Cortex of kidney (tissue), 1 donor: ENCODE measurements around the gene SLC23A2.
"Not testable (repeated sequence)": the region's sequence is repeated elsewhere in the genome, so short reads cannot be mapped to it uniquely, and the experiment has no call there.

ENCODE experiments used
- DNase-seq: peaks from one replicate; lab custom pipeline; 2025; lab: John Stamatoyannopoulos, UW

Gene SLC23A2

DNA sequence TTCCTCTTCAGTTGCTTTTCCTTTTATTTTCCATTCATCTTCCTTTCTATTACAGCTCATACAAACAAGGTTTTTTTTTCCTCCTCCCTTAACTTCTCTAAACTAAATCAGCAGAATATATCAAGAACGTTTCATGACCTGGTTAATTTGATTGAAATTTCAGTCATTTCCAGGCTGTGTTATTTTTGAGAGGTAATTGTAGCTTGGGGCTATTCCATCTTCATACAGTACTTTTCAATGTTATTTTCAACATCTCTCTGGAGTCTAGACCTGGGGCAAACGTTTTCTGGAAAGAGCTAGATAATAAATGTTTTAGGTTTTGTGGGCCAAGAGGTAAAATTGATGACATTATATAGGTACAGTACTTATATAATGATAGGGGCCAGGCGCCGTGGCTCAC is 4.0 kb upstream of the SLC23A2 start:
- DNase-seq: no peak

DNA sequence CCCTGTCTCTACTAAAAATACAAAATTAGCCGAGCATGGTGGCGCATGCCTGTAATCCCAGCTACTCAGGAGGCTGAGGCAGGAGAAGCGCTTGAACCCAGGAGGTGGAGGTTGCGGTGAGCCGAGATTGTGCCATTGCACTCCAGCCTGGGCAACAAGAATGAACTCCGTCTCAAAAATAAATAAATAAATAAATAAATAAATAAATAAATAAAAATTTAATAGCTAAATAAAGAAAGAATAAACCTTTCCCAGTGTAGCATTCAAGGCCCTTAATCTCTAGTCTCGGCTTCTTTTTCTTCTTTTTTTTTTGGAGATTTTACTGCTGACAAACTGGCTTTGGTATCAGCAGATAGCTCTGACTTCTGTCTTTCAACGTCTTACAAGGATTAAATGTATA is 3.5 kb upstream of the SLC23A2 start:
- not testable (repeated sequence) for DNase-seq

DNA sequence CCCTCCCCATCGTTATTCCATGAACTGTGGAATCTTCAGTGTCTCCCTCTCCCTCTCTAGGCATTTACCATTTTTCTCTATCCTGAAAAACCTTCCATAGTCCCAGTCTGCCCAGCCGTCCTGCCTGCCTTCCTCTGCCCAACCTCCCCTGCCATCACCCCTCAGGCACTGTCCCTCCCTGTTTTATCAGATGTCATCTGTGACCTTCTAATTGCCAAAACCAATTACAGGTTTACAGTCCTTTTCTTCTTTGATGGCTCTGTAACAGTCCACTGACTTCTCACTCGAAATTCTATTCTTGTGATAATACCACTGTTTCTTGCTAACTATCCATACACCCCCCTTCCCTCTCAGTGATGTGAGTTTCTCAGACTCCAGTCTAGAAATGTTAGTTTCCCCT is 2.3 kb upstream of the SLC23A2 start:
- DNase-seq: no peak

DNA sequence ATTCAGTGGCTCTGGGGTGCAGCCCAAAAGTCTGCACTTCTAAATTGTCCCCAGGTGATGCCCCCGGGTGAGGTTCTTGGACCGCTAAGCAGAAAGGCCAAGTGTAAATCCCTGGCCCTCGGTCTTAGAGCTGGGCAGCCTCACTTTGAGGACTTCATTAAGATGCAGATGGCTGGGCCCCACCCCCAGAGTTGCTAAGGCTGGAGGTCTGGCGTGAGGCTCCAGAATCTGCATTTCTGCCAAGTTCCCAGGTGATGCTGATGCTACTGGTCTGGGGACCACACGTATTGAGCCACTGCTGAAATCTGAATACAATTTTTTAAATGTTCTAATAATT is 735 bp upstream of the SLC23A2 start:
- no peak for DNase-seq

DNA sequence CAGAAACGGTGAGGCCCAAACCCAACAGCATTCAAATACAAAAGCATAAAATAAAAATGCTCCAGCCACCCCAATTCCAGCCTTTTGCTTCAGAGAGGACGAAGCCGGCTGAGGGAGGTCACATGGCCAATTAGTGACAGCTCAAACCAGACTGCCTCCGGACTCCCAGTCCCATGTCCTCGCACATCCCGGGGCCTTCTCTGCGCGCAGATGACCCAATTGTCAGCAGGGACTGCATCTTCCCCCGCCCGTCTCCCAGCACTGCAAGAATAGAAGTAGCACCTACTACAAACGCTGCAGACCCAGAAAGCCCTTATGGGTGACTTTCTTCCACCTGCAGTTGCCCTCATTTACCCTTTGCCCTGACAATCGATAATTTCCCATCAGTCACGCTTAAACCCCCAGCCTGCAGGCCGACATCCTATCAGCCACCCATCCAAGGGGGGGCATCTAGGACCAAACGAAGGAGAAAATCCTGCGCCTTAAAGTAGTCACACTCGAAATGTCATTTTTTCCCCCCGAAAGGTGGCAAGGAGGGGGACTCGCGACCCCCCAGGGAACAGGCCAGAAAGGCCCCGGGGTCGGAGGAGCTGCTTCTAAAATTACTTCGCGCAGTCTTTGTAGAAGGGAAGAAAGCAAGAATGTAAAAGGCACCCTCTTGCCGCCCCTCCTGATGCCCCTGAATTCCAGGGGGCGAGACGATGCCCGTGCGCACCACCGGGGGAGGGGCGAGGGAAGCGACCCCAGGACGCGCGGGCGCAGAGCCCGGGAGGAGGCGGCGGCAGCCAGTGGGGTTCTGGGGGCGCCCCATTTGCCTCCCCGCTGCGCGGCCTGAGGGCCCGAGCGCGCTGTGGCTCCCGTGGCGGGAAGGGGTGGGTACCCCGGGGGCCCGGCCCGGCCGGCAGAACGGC is 792 bp downstream of the SLC23A2 start:
- no peak for DNase-seq

DNA sequence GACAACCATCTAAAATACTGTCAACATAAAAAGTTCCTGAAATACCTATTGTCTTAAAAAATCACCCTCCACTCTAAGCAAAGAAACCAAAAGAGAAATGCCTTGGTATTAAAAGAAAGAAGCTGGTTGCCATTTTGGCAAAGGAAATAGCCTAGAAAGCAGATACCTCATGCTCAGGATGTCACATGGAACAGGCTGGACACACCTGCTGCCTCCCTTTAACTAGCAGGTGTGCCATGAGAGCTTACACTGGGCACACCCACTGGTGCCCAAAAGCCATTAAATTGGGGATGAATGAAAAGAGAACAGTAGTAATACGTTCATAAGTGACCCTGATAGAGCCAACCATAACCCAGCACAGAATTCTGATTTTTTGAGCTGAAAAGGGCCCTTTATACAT is 1.5 kb downstream of the SLC23A2 start:
- no peak for DNase-seq

DNA sequence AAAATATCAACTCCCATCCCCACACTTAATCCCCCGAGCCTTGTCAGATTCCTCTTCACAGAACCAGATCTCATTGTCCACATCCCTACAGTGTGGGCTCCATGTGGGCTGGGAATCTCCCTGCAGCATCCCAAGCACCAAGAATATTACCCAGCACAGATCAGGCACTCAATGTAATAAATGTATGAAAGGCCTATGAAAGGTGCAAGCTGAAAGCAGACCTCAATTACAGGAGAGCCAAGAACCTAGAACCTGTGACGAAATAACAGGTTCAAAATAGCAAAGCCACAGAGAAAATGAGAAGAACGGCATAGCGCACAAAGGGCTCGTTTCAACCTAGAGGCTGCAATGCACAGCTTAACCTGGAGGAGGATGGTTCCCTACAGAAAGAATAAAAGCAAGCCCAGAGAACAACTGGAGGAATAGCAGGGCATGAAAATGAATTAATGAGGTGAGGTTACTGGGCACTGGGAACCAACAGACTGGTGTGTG is 3.1 kb downstream of the SLC23A2 start:
- no peak for DNase-seq

DNA sequence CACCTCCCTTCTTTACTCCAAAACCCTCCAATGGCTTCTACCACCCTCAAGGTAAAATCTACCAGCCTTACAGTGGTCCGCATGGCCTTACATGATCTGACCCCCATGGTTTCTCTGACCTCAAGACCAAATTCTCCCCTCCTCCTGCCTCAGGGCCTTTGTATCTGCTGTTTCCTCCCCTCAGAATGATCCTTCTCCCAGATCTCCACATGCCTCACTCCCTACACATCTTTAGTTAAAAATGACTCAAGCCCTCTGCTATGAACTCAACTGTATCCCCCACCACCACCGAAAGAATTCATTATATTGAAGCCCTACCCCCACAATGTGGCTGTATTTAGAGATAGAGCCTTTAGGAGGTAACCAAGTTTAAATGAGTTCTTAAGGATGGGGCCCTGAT is 4.1 kb downstream of the SLC23A2 start:
- DNase-seq: no peak

DNA sequence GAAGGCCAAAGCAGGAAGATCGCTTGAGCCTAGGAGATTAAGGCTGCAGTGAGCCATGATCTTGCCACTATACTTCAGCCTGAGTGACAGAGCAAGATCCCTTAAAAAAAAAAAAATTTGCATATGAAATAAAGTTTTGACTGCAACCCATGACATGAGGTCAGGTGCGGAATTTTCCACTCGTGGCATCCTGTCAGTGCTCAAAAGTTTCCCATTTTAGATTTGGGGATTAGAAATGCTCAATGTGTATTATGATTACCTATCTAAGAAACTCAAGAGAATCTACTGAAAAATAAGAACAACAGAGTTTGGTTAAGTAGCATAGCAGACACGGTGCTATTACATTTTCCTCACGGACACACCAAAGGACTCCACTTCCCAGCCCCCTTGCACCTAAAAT is 11.7 kb downstream of the SLC23A2 start:
- no peak for DNase-seq

DNA sequence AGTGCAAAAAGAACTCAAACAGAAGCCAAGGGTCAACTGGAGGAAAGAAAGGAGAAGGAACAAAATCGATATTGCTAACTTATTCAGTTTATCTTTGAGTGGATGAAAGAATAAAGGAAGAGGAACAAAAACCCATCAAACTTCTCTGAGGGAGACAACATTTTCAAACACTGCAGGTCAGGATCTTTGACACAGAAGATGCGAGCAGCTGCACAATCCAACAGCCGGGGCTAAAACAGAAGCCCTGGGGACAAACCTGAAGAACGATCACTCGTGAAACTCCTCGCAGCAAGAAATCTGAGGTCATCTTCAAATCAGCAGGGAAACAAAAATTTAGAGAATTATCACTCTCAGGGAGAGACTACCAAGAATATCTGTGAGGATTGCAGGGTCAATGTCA is 14.2 kb downstream of the SLC23A2 start:
- DNase-seq: no peak

DNA sequence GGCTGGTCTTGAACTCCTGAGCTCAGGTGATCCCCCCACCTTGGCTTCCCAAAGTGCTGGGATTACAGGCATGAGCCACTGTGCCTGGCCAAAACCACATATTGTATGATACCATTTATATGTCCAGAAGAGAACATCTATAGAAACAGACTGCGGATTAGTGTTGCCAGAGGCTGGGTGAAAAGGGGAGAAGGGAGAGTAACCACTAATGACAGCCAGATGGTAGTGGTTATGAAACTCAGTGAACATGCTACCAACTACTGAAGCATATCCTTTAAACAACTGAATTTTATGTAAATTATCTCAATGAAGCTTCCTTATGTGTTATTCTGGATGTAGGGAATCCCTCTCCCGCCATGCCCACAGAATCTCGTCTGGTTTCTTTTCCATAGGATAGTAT is 15.7 kb downstream of the SLC23A2 start:
- no peak for DNase-seq

DNA sequence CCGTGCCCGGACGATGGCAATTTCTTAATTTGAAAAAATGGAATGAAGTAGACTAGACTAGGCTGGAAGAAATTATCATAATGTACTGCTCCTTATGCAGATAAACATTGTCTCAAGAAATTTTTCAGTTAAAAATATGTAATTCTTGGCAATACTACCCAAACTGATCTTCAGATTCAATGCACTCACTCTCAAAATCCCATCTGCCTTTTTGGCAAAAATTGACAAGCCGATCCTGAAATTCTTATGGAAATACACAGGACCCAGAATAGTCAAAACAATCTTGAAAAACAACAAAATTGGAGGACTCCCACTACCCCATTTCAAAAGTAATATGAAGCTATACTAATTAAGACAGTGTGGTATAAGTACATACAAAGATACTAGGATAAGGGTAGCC is 19.0 kb downstream of the SLC23A2 start:
- no peak for DNase-seq

DNA sequence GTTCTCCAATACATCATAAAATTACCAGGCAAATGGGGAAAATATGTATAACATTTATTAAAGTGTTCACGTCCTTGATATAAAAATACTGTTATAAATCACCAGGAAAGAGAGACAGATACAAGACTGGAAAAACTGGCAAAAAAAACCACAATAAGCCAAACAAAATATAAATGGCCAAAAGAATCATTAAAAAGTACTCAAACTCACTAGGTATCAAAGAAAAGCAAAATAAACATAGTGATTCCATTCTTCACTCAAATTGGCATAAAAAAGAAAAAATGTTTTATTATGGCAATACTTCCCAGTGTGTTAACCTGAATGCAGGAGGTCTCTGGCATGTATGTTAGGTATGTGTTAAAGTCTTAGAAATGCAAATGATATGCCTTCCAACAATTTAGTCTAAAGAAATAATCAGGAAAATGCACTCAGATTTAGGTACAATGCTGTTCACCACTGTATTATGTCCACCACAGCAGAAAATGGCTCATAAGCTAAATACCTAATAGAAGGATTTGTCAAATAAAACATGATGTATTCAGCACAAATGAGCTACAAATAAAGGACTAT is 21.4 kb downstream of the SLC23A2 start:
- no peak for DNase-seq

DNA sequence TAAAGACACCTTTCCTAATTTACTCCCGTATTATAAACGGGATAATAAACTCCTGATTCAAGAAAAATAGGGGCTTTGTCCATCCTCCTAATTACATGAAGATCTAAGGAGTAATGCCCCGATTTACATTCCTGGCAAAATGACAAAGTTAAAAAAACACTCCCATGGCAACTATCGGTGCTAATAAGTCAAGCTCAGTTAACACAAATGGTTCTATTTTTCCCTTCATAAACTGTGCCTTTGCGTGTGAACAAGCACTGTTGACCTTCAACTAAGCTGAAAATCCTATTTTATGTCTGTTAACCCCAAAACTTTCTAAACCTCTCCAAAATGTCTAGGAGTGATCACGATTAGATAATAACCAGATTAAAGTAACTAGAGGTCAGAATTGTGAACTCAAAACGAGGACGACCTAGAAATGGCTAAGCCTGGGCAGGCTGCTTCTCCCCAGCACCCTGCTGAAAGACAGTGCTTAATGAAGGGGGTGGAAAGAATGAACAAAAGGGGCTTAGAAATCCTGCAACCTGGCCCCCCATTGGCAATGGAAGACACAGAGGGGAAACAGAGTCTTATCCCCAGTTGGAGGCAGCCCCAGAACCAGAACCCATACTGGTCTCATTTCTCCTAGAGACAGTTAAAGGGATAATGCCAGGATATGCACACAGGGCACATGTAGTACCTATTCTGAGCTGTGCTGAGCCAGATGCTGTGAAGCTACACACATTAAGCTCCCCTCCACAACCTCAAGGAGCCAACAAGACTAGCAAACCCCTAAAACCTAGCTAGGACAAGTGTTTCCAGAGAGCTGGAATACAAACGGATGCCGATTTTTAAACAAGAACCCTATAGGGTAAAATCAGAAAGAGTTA is 23.0 kb downstream of the SLC23A2 start:
- DNase-seq: no peak

DNA sequence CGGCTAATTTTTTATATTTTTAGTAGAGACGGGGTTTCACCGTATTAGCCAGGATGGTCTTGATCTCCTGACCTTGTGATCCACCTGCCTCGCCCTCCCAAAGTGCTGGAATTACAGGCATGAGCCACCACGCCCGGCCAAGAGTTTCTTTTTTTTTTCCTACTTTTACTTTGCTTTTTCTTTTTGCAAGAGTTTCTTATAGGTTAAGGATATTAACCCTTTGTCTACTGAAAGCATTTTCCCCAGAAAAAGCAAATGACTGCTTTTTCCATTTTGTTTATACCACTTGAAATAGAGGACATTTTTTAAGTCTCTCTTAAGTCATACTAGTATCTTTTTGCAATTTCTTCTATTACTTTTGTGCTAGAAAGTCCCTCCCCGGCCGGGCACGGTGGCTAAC is 25.3 kb downstream of the SLC23A2 start:
- DNase-seq: not testable (repeated sequence)

DNA sequence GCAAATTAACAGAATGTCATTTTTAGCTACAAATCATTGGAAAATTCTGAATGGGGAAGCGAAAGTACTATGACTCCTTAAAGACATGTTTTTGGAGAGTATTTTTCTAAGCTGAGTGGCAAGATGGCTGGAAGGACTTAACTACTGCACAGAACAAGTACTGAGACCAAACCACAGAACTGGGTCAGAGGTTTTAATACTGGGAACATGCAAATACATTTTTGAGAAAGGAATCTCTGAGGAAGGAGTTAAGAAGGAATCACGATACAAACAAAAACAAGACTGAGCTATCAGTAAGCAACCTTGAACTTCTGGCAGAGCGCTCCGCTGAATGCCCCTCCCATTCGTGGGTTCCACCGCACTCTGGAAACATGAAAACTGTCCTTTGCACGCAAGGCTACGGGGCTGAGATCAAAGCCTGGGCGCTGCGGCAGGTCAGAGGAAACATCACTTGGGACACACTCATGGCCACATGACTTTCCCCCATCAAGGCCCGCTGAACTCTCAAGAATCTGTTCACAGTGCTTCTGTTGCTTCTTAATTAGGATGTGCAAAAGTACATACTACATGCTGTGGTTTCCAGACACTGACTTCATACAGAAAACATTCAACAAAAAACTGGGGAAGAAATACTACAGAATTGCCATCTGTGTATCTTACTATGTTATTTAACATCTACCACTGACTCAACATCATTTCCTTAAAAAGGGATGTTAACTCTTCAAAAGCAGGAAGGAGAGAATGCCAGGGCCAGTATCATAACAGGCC is 27.8 kb downstream of the SLC23A2 start:
- no peak for DNase-seq

DNA sequence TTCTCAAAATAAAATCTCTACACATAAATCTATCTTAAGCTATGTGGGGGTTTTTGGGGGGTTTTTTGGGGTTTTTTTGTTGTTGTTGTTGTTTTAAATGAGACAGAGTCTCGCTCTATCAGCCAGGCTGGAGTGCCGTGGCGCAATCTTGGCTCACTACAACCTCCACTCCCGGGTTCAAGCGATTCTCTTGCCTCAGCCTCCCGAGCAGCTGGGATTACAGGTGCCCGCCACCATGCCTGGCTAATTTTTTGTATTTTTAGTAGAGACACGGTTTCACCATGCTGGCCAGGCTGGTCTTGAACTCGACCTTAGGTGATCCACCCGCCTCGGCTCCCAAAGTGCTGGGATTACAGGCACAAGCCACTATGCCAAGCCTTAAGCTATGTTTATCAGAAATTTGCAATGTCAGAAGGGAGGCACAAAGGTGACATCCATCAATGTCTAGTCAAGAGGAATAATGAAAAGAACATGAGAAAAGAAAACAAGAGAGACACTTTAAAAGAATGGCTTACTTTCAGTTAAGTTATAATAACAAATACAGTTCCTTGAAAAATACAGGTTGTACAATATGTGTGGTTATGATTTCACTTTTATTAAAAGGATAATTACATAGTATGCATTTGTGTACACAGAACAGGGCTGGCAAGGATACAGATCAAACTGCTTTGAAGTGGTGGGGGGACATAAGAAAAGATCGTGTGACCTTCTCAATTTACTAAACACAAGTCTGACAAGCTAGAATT is 28.6 kb downstream of the SLC23A2 start:
- DNase-seq: no peak

DNA sequence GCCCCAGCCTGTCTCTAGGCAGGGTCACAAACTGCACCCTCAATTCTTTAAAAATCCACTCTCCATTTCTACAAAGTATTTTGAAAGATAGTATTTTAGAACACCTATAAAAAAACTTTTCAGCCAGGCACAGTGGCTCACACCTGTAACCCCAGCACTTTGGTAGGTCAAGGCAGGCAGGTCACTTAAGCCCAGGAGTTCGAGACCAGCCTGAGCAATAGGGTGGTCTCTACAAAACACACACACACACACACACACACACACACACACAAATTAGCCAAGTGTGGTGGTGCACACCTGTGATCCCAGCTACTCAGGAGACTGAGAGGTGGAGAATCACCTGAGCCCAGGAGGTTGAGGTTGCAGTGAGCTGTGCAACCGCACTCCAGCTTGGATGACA is 30.2 kb downstream of the SLC23A2 start:
- DNase-seq: no peak

DNA sequence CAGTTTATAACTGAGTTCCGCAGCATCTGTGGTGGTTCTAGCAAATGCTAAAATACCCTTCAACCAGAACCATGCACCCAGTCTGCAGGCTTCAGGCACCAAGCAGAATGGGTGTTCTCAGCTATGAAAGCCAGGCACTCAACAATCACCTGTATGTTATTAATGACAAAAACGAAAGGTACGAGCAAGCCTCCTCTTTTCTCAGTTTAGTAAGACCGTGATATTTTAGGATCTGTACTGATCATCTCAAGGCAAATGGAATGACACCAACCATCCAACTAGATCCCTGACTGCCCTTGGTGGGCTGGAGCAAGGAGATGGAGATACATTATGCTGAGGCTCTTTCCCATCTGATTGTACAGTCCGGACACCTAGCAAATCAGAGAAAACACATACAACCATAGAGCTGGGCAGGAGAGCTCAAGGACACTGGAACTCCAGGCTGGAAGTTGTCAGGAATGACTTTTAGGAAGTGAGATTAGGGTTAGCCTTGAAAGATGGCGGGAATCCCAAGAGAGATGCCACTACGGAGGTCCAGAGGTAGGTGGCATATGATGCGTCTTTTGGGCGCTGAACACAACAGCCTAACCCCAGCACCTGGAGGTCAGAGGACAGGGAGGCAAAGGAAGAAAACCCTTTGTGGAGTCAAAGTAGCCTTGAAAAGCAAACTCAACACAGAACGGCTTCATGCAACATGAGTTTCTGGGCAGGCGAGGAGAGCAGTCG is 33.4 kb downstream of the SLC23A2 start:
- DNase-seq: no peak
